Psoas muscle (tissue), 8 donors: ENCODE measurements around the gene CBFB. TPM values are rescaled to one million over a fixed set of nuclear protein-coding genes. Genes with fewer than 3 reads are reported as not detected.

Experiments
- ATAC-seq, 4 donors: fragments of 200-7000 bp; cut with Tn5 transposase; one replicate each; pipeline ENCODE4 v1.9.1; 2020; ENCODE audit warnings: moderate library complexity in 3 of 4, mild to moderate bottlenecking in 2 of 4
- DNase-seq, 2 donors: peaks; one replicate each; pipeline ENCODE4 v3.0.0-alpha.2; 2020
- H3K27ac ChIP-seq: fragments of 200-600 bp; one replicate; pipeline ENCODE4 v1.8.0; 2022
- H3K27me3 ChIP-seq, 3 donors: fragments of 200-600 bp in 1 of 3; one replicate each; pipeline versions ENCODE4 v1.6.1 to v1.8.0; 2013 to 2022; ENCODE audit warnings: low read length in 2 of 3, mild to moderate bottlenecking in 2 of 3, moderate library complexity in 1 of 3; ENCODE audit not compliant: insufficient read depth in 3 of 3
- H3K36me3 ChIP-seq, 2 donors: fragments of 200-600 bp in 1 of 2; one replicate each; pipeline versions ENCODE4 v1.6.1 to v1.8.0; 2013 to 2022; ENCODE audit warnings: low read depth in 1 of 2, mild to moderate bottlenecking in 1 of 2, moderate library complexity in 1 of 2; ENCODE audit not compliant: insufficient read depth in 1 of 2
- H3K4me1 ChIP-seq: fragments of 200-600 bp; one replicate; pipeline ENCODE4 v1.8.0; 2022
- H3K4me3 ChIP-seq: fragments of 200-600 bp; one replicate; pipeline ENCODE4 v1.8.0; 2022; ENCODE audit warnings: mild to moderate bottlenecking
- H3K9me3 ChIP-seq: fragments of 200-600 bp; one replicate; pipeline ENCODE4 v1.8.0; 2022
- WGBS, 3 donors: extraction: QIAGEN DNeasy Blood & Tissue Kit; methylation state at CpG; one replicate each; pipeline versions ENCODE4 v1.1.6 to v1.1.7; 2013; 5-methylcytosine and 5-hydroxymethylcytosine counted together
- intact Hi-C, 2 donors: fragments of 100-400 bp; cut with DNase I; formaldehyde crosslinking; loops; one replicate each; pipeline versions ENCODE4 v1.11.0 to v1.14.2; 2022
- polyA plus RNA-seq, 3 donors: library from polyadenylated mRNA; stranded (reverse); fragments of 200-250 nt; gene quantifications; one replicate each; pipeline ENCODE4 v1.2.3, GENCODE V29; 2013
- total RNA-seq, 4 donors: library from RNA; stranded (reverse); fragmentation: NEBNext Ultra II Directional in 2 of 4; extraction: Animal tissue kit (Norgen Biotek cat#: 25700) in 2 of 4; gene quantifications; one replicate each; pipeline versions ENCODE4 v1.2.1 to v1.2.4, GENCODE V29; 2021 to 2023
- TF ChIP-seq, protein P1 (sequence below): fragments of 200-600 bp; IDR thresholded peaks from one replicate; pipeline ENCODE4 v1.8.0; 2022; ENCODE audit warnings: antibody characterized with exemption
- donor health status: healthy with polysubstance abuse.
- donor health status: DM: no; HTN: no; CAD: no; lungs with moderate emphysema.
- donor health status: Bipolar disorder and iron deficiency.
- donor health status: healthy.
- donor health status: DM: yes; HTN: yes; CAD: no.
- donor health status: DM: no; HTN: no; CAD: no.
- donor health status: DM: no; HTN: no; CAD: no.
- donor health status: DM: yes; HTN: yes; CAD: no.

The CBFB gene
- total and polyA plus RNA-seq, 7 donors = 24.3 to 66.1 (median 51.4) TPM

DNA sequence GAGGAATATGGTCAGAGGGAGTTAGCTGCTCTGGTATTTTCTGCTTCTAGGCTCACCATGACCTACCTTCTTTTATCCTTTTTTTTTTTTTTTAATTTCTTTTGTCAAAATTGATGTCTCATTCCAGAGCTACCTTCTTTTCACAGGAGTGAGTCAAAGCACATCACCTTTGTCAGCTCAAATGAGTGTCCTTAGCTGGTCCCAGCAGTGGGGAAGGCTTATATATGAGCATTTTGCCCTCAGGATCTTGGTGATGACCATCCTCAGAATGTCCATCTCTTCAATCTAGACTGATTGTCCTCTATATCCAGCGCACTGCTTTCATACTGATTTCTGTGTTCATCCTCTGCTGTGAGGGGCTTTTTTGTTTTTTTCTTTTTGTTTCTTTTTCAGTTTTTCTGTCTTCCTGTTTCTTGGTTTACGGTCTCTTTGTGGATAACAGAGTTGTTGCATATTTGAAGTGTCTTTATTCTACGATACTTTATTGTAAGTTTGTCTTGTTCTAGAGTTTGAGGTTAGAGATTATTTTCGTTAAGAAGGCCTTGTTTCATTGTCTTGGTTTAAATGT lies 24.9 kb downstream of the CBFB start:
- no peak for DNase-seq
- H3K27me3 ChIP-seq = no peaks in the 10 kb centered on the region
- no peak for ATAC-seq
- WGBS, 3 donors = 92 to 93% (median 92%) methylated on average over 4 of the region's 4 CpGs
- peaks cover 22% of the 10 kb centered on the region for H3K4me1 ChIP-seq
- peak overlapping the region; percentile 87 for H3K27ac ChIP-seq
- no peaks in the 10 kb centered on the region for H3K9me3 ChIP-seq
- TF ChIP-seq, protein P1, sequence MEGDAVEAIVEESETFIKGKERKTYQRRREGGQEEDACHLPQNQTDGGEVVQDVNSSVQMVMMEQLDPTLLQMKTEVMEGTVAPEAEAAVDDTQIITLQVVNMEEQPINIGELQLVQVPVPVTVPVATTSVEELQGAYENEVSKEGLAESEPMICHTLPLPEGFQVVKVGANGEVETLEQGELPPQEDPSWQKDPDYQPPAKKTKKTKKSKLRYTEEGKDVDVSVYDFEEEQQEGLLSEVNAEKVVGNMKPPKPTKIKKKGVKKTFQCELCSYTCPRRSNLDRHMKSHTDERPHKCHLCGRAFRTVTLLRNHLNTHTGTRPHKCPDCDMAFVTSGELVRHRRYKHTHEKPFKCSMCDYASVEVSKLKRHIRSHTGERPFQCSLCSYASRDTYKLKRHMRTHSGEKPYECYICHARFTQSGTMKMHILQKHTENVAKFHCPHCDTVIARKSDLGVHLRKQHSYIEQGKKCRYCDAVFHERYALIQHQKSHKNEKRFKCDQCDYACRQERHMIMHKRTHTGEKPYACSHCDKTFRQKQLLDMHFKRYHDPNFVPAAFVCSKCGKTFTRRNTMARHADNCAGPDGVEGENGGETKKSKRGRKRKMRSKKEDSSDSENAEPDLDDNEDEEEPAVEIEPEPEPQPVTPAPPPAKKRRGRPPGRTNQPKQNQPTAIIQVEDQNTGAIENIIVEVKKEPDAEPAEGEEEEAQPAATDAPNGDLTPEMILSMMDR = no peak
- peaks cover 0 to 3% of the 10 kb centered on the region in 2 donors for H3K36me3 ChIP-seq
- no peak overlapping the region for H3K4me3 ChIP-seq
- intact Hi-C loops = no loop called here

DNA sequence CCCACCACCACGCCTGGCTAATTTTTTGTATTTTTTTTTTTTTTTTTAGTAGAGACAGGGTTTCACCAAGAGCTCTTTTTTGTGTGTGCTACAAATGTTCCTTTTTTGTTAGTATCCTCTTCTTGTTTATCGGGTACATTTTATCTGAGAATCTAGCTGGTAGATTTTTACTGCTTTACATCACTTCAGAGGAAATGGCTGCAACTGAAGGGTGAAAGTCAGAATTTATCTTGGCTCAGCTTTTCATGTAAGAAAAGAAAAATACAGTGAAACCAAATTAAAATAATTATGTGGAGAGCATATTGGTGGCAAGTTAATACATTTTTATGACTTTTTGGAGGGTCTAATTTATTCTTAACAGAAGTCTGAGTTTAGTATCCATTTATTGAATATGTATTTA lies 26.0 kb downstream of the CBFB start:
- Histone ChIP-seq H3K4me3 (no peak overlapping the region), H3K4me1 (peaks cover 22% of the 10 kb centered on the region), H3K27me3 (no peaks in the 10 kb centered on the region), H3K27ac (peak overlapping the region; percentile 87), H3K36me3 (no peaks in the 10 kb centered on the region), H3K9me3 (no peaks in the 10 kb centered on the region)
- intact Hi-C loops = no loop called here
- ATAC-seq (no peak), DNase-seq (no peak)
- 96 to 98% (median 97%) methylated on average over 2 of the region's 2 CpGs for WGBS, 3 donors
- TF ChIP-seq, protein P1 = no peak

DNA sequence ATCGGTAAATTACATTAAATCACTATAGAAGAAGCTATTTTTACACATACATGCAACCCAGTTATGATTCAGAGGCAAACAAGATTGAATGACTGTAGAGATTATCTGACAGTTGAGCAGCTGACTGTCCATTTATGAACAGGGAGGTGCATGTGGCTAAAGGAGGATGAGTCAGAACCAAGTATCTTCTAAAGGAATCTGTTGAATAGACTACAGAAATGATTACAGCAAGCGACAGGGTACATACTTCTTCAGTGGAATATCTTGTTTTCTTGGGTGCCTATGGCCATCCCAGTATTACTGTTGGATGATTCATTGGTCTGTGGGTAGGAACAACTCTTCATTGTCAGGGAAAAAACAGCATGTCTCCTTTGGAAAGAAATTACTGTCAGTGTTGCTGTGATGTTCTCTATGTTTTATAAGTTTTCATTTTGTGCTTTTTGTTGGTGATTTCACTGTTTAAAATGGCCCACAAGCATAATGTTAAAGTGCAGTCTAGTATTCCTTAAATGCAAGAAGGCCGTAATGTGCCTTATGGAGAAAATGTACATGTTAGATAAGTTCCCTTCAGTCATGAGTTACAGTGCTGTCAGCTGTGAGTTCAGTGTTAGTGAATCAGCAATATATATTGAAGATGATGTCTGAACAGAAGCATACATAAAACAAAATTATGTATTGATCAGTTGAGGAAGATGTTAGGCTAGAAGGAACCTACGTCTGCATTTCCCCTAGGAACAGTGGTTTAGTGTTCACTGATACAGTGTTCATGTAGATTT lies 27.0 kb downstream of the CBFB start:
- Histone ChIP-seq H3K4me3 (peak overlapping the region; percentile 16), H3K9me3 (no peaks in the 10 kb centered on the region), H3K27me3 (no peaks in the 10 kb centered on the region), H3K27ac (peak overlapping the region; percentile 87), H3K36me3 (no peaks in the 10 kb centered on the region), H3K4me1 (peaks cover 22% of the 10 kb centered on the region)
- TF ChIP-seq, protein P1 = no peak
- intact Hi-C loops = no loop called here
- ATAC-seq = peak; percentile 96 to 98 (median 97)
- 72 to 83% (median 75%) methylated on average over 4 of the region's 4 CpGs for WGBS, 3 donors
- no peak for DNase-seq

DNA sequence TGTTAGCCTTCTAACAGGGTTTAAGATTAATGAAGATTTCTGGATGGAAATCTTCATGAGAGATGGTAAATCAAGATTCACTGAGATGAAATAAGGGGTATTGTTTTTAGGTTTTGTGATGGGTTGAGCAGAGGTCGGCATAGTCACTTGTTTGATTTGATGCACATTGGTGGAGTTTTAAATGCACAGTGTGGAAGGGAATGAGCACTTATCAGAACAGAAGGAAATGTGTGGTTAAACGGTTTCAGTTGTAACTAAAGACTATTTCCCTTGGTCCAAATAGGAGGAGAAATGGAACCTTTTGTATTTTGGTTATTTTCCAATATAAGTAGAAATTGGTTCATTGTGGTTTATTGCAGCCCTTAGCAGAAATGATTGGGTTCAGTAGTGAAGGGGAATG lies 34.1 kb downstream of the CBFB start:
- DNase-seq = no peak
- Histone ChIP-seq H3K4me3 (no peak overlapping the region), H3K27ac (no peak overlapping the region), H3K9me3 (no peaks in the 10 kb centered on the region), H3K27me3 (no peaks in the 10 kb centered on the region), H3K36me3 (peaks cover 3 to 15% of the 10 kb centered on the region in 2 donors), H3K4me1 (no peaks in the 10 kb centered on the region)
- WGBS, 3 donors = 52 to 59% (median 59%) methylated on average over 2 of the region's 2 CpGs
- TF ChIP-seq, protein P1 = no peak
- no peak for ATAC-seq
- intact Hi-C loops = no loop called here
